ENCODE data around the gene ANKRD17.
"Not testable (repeated sequence)": the region's sequence is repeated elsewhere in the genome, so short reads cannot be mapped to it uniquely, and the experiment has no call there.

ANKRD17 gene

DNA sequence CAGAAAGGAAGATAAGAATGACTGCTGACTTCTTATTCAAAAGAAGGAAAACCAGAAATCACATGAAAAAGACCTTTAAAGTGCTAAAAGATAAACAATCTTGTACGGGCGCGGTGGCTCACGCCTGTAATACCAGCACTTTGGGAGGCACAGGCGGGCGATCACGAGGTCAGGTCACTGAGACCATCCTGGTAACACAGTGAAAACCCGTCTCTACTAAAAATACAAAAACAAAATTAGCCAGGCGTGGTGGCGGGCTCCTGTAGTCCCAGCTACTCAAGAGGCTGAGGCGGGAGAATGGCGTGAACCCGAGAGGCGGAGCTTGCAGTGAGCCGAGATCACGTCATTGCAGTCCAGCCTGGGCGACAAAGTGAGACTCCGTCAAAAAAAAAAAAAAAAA is 54.6 kb downstream of the ANKRD17 start:
- DNase-seq (ENCODE audit: low spot score): not testable (repeated sequence)

DNA sequence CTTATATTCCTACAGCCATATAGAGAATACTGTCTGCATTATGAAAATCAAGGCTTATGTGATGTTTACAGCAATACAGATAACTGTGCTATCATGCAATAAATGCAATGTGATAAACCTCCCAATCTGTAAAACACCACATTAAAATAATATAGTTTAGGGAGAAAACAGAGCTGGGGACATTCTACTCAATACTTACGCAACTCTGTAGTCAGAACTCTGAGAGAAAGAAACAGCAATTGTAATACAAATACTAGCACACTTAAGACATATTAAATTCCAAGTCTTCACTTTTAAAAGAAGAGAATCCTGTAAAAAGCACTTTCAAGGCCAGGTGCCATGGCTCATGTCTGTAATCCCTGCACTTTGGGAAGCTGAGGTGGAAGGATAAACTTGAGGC is 61.4 kb downstream of the ANKRD17 start:
- no peak for DNase-seq (ENCODE audit: low spot score)

DNA sequence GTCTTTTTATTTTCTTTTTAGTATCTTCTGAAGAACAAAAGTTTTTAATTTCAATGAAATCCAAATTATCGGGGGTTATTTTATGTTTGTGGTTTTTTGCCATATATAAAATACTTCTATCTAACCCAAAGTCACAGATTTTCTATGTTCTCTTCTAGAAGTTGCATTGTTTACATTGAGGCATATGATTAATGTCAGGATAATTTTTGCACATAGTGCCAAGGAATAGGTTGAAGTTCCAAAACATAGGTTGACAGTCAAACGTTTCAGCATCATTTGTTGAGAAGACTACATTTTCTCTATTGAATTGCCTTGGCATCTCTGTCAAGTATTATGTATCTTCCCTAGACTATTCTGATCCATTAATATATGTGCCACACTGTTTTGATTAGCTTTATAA is 64.5 kb downstream of the ANKRD17 start:
- DNase-seq (ENCODE audit: low spot score): no peak

DNA sequence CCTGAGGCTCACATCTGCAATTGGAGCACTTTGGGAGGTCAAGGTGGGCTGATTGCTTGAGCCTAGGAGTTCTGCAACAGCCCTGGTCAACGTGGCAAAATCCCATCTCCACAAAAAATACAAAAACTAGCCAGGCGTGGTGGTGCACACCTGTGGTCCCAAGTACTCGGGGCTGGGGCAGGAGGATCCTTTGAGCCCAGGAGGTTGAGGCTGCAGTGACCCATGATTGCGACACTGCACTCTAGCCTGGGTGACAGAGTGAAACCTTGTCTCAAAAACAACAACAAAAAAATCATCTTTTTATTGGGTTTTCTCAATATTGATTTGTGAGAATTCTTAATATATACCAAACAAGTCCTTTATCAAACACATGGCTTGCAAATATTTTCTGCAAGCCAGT is 64.9 kb downstream of the ANKRD17 start:
- no peak for DNase-seq (ENCODE audit: low spot score)

DNA sequence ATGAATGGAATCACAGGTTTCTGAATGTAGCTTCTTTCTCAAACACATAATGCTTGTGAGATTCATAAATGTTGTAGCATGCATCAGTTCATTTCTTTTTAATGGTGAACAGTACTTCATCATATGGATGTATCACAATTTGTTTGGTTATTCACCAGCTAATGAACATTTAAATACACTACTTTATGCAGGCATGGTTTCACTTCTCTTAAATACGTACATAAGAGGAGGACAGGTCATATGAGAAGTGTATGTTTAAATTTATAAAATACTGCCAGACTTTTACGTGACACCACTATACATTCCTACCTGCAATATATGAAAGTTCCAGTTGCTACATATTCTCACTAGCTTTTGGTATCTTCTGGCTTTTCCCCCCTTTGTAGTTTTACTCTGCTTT is 65.4 kb downstream of the ANKRD17 start:
- no peak for DNase-seq (ENCODE audit: low spot score)

DNA sequence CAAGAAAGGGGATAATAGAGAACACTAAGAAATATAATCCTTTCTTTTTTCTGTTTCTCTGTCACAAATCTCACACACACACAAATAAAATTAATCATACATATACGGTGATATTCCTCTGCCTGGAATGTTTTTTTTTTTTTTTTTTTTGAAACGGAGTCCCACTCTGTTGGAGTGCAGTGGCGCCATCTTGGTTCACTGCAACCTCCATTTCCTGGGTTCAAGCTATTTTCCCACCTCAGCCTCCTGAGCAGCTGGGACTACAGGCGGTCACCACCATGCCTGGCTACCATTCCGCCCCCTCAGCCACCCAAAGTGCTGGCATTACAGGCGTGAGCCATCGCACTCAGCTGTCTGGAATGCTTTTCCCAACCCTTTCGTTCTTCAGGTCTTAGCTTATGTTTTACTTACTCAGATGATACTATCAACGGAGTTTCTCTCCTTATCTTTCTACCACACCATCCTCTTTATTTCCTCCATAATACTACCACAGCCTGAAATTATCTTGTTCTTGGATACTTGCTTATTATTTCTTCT is 69.3 kb downstream of the ANKRD17 start:
- DNase-seq (ENCODE audit: low spot score): no peak

DNA sequence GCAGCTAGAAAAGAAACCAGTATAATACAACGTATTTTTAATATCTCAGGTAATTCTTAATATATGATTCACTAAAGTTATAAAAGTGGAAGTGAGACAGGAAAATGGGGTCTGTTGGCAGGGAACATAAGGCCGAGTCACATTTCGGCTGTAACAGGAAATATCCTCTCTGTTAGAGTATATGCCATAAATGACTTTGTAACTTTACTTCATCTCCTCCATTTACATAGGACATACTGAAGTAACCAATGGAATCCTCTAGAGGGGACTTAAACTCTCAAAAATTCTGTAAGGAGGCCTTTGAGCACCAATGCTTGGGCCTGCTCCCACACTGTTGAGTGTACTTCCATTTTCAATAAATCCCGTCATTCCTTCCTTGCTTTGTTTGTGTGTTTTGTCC is 71.3 kb downstream of the ANKRD17 start:
- DNase-seq (ENCODE audit: low spot score): no peak

DNA sequence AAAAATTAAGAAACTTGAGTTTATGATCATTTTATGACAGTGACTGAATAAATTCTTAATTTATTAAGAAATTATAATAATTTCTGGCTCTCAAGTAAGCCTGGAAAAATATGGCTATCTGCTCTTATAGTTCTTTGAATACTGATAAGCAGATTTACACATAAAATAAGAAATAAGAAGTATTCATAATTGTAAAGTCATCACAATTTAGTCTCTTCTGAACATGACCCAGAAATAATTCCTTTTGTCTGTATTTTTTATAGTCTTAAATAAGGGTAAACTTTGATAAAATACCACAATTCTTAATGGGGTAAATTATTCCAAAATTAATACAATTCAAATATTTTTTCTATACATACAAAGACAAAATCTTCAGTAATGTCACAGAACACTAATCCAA is 72.7 kb downstream of the ANKRD17 start:
- DNase-seq (ENCODE audit: low spot score): no peak

DNA sequence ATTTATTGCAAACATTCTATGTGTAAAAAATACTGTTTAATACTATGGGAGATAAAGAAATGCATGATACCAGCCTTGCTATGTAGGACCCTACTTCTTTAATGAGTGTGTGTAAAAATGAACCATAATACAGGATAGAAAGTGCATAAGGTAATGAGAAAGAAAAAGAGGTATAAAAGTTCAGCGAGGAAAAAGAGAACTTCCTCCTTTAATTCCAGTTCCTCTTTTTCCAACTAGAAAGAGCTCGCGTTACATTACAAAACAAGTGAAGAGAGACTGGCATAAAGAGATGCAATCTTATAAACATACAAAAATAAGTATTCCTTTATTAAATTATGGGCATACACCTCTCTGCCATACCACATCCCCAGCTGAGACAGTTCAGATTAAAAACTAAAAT is 77.4 kb downstream of the ANKRD17 start:
- DNase-seq (ENCODE audit: low spot score): no peak

DNA sequence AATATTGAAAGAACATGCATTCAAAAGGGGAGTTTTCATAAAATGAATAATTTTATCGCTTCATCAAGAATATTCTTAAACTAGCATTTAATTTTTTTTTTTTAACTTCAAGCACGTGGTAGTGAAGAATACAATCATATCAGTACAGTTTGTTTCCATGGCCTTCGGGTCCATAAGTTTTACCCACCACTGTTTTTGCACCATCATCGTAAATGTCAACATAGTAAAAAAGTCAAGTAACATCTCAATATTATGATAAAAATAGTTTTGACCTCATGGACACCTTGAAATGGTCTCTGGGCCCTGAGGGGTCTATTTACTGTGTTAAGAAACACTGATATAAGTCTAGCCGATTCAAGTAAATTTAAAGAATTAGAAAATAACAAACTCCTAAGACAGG is 80.2 kb downstream of the ANKRD17 start:
- no peak for DNase-seq (ENCODE audit: low spot score)

DNA sequence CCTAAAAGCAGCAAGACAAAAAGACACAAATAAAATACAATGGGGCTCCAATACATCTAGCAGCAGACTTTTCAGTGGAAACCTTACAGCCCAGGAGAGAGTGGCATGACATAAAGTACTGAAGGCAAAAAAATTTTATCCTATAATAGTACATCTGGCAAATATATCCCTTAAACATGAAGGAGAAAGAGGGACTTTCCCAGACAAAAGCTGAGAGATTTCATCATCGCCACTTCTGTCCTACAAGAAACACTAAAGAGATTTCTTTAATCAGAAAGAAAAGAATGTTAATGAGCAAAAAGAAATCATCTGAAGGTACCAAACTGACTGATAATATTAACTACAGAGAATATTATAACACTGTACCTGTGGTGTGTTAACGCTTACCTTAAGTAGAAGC is 86.4 kb downstream of the ANKRD17 start:
- DNase-seq (ENCODE audit: low spot score): no peak

DNA sequence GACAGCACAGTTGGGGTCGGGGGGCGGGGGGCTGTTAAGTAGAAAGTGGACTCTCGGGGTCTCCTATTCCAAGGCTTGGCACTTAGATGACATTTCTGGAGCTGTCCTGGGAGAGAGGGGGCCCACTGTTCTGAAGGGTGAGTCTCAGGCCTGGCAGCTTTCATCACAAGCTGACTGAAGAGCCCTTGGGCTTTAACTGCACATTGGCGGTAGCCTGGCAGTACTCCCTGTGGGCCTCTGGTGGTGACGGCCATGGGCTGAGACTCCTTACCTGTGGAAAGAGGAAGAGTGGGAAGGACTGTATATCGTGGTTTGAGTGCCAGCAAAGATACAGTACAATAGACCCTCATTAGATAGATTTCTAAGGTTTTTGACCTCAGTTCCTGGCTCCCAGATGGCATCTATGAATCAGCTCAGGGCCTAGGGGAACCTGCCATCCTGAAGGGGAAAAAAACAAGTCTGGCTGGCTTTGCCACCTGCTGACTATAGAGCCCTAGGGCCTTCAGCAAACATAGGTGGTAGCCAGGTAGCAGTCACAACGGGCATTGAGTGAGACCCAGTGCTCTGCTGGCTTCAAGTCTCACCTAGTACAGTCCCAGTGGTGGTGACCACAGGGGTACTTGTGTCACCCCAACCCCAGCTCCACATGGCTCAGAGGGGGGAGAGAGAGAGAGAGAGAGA is 87.9 kb downstream of the ANKRD17 start:
- no peak for DNase-seq (ENCODE audit: low spot score)

DNA sequence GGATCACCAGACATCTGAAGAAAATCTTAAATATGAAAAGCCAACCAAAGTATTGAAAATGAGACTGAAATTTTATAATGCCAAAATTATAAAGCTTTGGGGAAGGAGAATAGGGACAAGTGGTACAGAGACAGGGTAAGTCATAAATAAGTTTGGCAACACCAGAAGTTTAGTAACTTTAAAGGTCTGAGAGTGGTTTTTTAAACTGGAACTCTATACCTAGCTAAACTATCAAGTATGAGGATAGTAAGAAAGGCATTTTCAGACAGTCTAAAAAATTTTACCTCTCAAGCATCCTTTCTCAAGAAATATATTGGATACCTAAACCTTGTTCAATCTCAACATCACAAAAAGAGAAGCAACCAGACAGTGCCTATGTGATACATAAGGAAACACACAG is 92.4 kb downstream of the ANKRD17 start:
- DNase-seq (ENCODE audit: low spot score): no peak

DNA sequence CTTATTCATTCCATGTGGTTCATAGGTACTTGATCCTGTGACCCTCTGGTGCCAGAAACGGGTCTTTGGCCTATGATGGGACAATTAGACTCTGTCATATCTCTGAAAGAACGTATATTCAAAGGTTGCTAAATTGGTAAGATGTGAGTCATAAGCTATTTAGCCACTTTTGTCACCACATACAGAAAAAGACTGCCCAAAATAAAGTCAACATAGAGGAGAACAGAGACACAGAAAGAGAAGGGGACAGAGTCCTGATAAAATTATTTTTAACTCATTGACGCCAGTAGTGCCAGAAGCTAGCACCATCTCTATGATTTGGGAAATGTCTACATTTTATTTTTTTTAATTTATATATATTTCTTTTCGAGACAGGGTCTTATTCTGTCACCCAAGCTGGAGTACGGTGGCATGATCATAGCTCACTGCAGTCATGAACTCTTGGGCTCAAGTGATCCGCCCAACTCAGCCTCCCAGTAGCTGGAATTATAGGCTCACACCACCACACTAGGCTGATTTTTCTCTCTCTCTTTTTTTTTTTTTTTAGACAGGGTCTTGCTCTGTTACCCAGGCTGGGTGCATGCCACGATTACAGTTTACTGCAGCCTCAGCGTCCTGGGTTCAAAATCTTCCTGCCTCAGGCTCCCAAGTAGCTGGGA is 96.9 kb downstream of the ANKRD17 start:
- no peak for DNase-seq (ENCODE audit: low spot score)

DNA sequence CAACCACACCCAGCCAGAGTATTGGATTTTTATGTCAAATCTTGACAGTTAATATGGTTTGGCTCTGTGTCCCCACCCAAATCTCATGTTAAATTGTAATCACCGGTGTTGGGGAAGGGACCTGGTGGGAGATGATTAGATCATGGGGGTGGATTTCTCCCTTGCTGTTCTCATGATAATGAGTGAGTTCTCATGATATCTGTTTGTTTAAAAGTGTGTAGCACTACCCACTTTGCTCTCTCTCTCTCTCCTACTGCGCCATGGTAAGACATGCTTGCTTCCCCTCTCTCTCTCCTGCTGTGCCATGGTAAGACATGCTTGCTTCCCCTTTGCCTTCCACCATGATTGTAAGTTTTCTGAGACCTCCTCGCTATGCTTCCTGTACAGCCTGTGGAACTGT is 102.2 kb downstream of the ANKRD17 start:
- DNase-seq (ENCODE audit: low spot score): no peak

DNA sequence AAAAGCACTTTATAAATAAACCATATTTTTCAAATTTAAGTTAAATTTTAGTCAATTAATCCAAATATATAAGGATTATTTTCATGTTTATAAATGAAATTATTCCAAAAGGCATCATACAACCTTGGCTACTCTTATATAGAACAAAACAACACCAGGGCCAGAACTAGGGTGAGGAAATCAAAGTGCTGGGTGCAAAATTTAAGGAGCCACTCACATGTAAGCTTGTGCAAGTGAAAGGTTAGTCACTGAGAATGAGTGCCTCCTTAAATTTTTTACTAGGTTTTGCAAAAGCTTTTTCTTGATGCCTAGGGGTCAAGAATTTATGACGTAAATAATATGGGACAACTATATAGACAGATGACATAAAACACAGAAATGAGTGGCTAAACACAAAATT is 105.7 kb downstream of the ANKRD17 start:
- no peak for DNase-seq (ENCODE audit: low spot score)

DNA sequence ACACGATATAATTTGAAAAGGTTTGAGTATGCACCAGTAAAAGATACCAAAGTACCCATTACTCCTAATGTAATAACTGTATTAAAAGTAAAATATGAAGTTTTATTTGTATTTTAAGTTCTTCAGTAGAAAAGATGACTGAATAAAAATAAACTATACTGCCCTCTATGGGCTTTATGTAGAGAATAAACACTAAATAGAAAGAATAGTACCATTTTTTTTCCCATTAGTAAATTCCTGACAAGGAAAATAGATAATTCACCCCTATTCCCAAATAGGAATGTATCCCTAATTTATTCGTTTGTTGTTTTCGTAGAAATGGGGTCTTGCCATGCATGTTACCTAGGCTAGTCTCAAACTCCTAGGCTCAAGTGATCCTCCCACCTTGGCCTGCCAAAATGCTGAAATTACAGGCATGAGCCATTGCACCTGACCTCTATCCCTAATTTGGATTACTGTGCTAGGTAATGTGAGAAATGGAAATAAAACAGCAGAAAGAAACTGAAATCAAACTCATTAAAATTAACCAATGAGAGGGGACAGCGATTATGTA is 115.5 kb downstream of the ANKRD17 start:
- no peak for DNase-seq (ENCODE audit: low spot score)

DNA sequence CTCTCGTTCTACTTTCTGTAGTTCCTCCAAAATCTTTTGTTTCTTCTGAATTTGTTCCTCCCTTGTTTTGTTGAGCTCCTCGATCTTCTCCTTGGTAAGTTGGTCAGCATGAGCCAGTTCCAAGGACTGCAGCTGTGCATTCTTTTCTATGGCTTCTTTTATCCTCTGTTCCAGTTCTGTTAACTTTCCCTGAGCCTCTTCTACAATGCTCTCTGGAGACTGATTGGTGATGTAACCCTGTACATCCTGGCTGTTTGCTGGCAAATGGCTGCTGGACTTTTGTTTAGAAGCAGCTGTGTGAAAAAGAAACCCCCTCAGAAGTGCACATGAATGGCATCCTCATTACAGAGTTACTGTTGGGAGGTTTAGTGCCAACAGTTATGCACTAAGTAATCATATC is 118.6 kb downstream of the ANKRD17 start:
- DNase-seq (ENCODE audit: low spot score): no peak

DNA sequence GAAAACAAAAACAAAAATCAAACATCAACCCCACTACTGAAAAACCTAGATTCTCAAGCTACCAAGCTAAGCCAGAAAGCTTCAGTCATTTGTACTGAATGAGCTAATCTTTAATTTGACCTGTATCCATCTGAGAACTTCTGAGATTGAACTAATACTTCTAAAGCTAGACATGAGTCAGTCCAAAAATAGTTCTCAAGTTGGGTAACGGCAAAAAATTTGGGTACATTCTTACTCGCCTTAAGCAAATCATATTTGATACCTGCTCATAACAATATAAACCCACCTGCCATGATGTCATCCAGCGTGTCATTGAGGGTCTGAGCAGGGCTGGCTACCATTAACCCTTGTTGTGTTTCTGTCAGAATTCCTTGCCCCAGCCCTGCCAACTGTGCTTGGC is 119.4 kb downstream of the ANKRD17 start:
- DNase-seq (ENCODE audit: low spot score): no peak

DNA sequence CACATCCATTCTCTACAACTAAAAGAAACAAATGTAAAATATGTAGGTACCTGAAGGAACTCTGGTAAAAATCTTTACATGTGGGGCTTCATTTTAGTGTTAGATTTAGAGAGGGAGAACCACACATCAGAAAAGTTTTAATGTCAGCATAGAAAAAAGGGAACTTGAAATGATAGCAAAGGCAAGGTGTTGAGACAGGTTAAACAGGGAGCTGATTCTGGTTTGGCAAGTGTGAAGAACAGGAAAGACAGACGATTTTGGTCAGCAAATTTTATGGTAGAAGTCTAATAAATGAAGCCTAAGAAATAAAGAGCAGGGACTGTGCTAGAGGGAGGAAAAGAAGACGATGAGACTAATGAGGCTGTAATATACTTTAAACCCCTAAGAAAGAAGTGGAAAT is 121.5 kb downstream of the ANKRD17 start:
- DNase-seq (ENCODE audit: low spot score): no peak

DNA sequence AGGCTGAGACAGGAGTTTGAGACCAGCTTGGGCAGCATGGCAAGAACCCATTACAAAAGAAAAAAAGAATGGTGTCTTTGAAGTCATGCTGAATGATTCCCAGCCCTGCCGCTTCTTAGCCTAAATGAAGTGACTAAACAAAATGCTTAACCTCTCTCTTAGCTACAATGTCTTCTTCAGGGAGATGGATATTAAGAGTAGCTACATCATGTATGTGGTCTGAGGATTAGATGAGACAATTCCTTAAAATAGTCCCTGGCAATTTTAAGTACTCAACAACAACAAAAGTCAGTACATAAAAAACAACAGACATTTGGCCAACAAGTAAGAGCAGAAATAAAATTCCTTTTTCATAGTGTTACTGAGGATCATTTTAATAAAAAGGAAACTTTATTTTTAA is 124.8 kb downstream of the ANKRD17 start:
- DNase-seq (ENCODE audit: low spot score): no peak

DNA sequence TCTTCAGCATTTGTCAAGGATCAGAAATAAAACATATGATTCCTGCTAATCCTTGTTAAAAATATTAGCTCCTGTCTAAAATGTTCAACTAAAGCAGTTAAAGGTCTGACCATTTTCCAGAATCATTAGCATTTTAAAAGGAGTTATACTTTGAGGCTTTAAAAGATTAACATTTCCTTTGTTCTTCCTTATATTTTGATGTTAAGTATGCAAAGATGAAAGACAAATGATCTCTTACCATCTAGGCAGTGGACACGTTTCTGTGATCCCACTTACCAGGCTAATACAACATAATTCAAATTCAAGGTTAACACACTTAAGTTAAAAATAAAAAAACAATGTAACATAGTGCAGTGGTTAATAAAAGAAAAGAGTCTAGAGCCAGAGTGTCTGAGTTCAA is 127.3 kb downstream of the ANKRD17 start:
- DNase-seq (ENCODE audit: low spot score): no peak

DNA sequence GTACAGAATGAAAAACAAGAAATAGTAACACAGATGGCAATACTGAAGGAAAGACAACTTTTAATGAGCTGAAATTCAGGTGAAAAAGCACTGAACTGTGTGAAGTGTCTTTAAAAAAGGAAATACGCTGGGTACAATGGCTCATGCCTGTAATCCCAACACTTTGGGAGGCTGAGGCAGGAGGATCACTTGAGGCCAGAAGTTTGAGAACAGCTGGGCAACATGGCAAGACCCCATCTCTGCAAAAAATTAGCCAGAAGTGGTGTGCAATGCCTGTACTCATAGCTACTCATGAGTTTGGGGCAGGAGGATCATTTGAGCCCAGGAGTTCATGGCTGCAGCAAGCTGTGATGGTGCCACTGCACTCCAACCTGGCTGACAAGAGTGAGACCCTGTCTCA is 129.3 kb downstream of the ANKRD17 start:
- DNase-seq (ENCODE audit: low spot score): no peak
